Naive thymus-derived CD4-positive, alpha-beta T cell (primary cell): ENCODE data around the gene EFCC1. TPM values are rescaled to one million over a fixed set of nuclear protein-coding genes. Genes with fewer than 3 reads are reported as not detected.

ENCODE experiments used
- polyA plus RNA-seq, 2 donors: library from polyadenylated mRNA; unstranded; fragments of 300-500 nt; fragmentation: Illumina TruSeq; gene quantifications; one replicate each; pipeline ENCODE4 v1.2.3, GENCODE V29; 2021
- total RNA-seq, 6 experiments: library from RNA in 5 of 6; stranded (reverse) in 5 of 6; gene quantifications; 1 replicate in 5 of 6; 2 replicates in 1 of 6; pipeline ENCODE4 v1.2.3 and lab custom pipeline; 2021 to 2026

Gene EFCC1
- total and polyA plus RNA-seq, 7 experiments from 2014 or later: 0.07 to 0.27 (median 0.21) TPM; not detected in 1

Other genes starting within 250 kb of the EFCC1 start
- gene ACAD9, start 121.7 kb upstream of the EFCC1 start, total RNA-seq: 10 to 100 TPM; 40.3 to 74.0 (median 63.0) TPM
- gene ACAD9, start 121.7 kb upstream of the EFCC1 start, polyA plus RNA-seq: 10 to 100 TPM; 17.1 to 25.1 TPM
- gene CFAP92, start 7.2 kb upstream of the EFCC1 start, total RNA-seq: 1 to 10 TPM in 2 of 5 experiments, under 1 TPM in 3; 0.10 to 1.4 (median 0.46) TPM
- gene CFAP92, start 7.2 kb upstream of the EFCC1 start, polyA plus RNA-seq: under 1 TPM; 0.20 to 0.89 TPM
- gene GP9, start 59.5 kb downstream of the EFCC1 start, total RNA-seq: 1 to 10 TPM in 1 of 5 experiments, not detected in 4; 2.5 TPM
- gene GP9, start 59.5 kb downstream of the EFCC1 start, polyA plus RNA-seq: not detected
- 100 to 1,000 TPM in 2 of 5 experiments, 10 to 100 TPM in 3; 58.6 to 122 (median 72.8) TPM for gene RAB43, start 120.5 kb downstream of the EFCC1 start, total RNA-seq
- gene RAB43, start 120.5 kb downstream of the EFCC1 start, polyA plus RNA-seq: 10 to 100 TPM; 27.2 to 56.0 TPM
- gene ISY1, start 159.8 kb downstream of the EFCC1 start, total RNA-seq: 10 to 100 TPM; 27.6 to 65.1 (median 37.4) TPM
- gene ISY1, start 159.8 kb downstream of the EFCC1 start, polyA plus RNA-seq: 100 to 1,000 TPM; 115 to 130 TPM
- gene CNBP, start 182.6 kb downstream of the EFCC1 start, total RNA-seq: 100 to 1,000 TPM; 259 to 366 (median 327) TPM
- 1,000 to 10,000 TPM in 1 of 2 donors, 100 to 1,000 TPM in 1; 935 to 1,159 TPM for gene CNBP, start 182.6 kb downstream of the EFCC1 start, polyA plus RNA-seq
- 100 to 1,000 TPM in 3 of 5 experiments, 10 to 100 TPM in 2; 83.3 to 177 (median 103) TPM for gene COPG1, start 248.3 kb downstream of the EFCC1 start, total RNA-seq
- gene COPG1, start 248.3 kb downstream of the EFCC1 start, polyA plus RNA-seq: 10 to 100 TPM; 57.4 to 99.8 TPM